IPS-NIHi7 (cell line): Measurements from ENCODE around the gene MME.

Experiments used
- DNase-seq: peaks from one replicate; pipeline ENCODE4 v3.0.0; 2012; ENCODE audit warnings: mixed read lengths; ENCODE audit errors: extremely low spot score

The MME gene

GRCh38 chr3:155232605-155233004 is 152.5 kb downstream of the MME start:
- no peak for DNase-seq

- DNase-seq, result no peak
These were observed 153.1 kb downstream of the MME start for GRCh38 chr3:155233213-155233612.
